GM18498 (cell line): Measurements from ENCODE around the gene ASCC2.
"Not testable (repeated sequence)": the region's sequence is repeated elsewhere in the genome, so short reads cannot be mapped to it uniquely, and the experiment has no call there.

Experiments
- ATAC-seq: cut with Tn5 transposase; IDR thresholded peaks from one replicate; pipeline ENCODE4 v1.9.1; 2021; ENCODE audit warnings: mild to moderate bottlenecking, moderate library complexity; ENCODE audit not compliant: unreplicated experiment

Gene ASCC2, protein sequence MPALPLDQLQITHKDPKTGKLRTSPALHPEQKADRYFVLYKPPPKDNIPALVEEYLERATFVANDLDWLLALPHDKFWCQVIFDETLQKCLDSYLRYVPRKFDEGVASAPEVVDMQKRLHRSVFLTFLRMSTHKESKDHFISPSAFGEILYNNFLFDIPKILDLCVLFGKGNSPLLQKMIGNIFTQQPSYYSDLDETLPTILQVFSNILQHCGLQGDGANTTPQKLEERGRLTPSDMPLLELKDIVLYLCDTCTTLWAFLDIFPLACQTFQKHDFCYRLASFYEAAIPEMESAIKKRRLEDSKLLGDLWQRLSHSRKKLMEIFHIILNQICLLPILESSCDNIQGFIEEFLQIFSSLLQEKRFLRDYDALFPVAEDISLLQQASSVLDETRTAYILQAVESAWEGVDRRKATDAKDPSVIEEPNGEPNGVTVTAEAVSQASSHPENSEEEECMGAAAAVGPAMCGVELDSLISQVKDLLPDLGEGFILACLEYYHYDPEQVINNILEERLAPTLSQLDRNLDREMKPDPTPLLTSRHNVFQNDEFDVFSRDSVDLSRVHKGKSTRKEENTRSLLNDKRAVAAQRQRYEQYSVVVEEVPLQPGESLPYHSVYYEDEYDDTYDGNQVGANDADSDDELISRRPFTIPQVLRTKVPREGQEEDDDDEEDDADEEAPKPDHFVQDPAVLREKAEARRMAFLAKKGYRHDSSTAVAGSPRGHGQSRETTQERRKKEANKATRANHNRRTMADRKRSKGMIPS

DNA sequence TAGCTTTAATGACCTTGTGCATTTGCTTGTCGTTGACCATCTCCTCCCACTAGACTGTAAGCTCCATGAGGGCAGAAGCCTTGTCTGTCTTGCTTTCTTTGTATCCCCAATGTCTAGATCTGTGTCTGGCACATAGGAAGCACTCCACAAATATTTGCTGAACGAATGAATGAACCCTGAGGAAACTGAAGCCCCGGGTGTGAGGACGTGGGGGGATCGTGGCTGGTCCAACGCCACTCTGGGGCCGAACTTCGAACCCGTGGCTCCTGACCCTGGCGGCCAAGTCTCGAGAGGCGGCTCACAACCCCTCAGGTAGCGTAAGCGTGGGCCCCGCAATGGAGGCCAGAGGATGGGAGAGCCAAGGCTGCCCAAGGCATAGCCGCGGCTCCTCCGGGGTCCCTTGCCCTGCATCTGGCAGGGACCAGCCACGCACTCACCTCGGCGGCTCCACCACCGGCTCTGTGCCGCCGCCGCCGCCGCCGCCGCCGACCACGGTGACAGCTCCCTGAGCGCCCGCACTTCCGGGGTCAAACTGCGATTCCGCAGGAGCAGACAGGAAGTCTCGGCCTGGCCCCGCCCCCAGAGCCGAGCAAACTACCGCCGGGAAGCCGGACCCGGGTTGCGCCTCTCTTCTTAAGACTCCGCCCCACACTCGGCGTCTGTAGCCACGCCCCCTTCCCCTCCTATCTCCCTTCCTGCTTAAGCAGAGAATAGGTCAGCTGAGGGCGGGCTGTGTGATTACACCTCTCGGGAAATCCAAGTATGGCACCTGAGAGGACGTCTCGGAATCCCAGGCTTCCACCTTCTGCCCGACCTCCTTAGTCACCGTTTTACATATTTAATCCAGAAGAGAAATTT is at the start of gene ASCC2:
TSS of gene ASCC2 (minus strand) at position 534 of the 858 bp plus-strand sequence. CDS start 5,949 bp downstream, outside the sequence.
- peak; percentile 96 for ATAC-seq

DNA sequence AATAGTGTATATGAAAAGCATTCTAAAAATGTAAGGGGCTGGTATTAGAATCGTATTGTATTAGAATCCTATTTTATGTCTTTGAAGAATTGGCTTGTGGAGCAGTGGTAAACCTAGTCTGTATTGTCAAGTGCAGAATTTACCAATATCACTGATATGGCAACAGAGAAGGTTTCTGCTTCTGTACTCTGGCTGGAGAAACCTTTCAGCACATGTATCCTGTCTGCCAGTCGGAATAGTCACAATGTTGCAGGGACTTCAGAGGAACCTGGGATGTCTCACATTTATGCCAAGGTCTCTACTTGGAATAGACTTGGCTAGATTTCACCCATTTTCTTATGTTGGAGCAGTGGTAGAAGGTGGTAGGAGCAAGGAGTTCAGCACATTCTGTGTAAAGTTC is 49.3 kb upstream of the ASCC2 start:
- ATAC-seq: no peak

DNA sequence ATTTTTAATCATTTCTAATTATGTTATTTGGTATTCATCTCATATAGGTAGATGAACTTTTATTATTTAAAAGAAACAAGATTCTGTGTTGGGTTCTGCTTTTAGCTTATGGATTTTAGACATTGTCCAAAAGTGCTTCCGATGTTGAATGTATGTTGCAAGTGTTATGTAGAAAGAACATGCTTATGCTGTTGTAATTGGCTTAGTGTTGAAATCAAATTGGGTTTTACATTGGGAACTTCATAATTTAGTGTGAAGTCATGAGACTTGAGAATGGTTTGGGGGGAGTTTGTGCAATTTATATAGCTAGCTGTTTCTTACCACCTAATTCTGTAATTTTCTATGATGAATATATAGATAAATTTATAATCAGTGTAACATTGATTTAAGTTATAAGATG is 48.5 kb upstream of the ASCC2 start:
- no peak for ATAC-seq

DNA sequence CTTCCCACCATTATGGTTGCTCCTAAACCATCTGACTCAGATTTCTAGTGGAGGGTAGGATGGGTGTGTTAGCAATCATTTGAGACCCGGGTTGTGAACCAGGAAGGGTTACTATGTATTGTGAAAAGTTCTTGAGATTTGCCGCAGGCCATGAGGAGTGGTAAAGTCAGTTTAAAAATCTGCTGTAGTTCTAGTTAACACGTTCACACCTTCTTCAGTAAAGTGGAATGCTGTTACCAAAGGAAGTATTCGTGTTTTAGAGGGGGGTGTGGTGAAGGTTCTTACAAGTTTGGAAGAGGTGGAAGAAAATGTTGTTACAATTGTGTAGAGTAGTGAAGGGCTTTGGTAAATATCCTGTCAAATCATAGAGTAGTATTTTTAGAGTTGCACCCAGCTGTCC is 47.5 kb upstream of the ASCC2 start:
- ATAC-seq: no peak

DNA sequence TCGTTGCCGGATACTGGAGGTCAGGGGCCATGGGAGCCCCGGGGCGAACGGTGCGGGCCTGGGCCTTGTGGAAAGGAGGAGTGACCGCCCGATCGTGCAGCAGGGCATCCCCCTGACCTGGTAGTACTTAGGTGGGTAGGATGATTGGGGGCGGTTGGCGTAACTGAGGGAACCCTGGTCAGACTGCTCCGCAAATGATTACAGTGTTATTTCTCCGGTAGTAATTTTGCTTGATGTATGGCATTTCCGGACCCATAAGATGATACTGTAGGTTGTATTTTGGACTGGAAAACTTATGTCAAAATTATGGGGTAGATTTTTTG is 45.7 kb upstream of the ASCC2 start:
- ATAC-seq: peak; percentile 27

DNA sequence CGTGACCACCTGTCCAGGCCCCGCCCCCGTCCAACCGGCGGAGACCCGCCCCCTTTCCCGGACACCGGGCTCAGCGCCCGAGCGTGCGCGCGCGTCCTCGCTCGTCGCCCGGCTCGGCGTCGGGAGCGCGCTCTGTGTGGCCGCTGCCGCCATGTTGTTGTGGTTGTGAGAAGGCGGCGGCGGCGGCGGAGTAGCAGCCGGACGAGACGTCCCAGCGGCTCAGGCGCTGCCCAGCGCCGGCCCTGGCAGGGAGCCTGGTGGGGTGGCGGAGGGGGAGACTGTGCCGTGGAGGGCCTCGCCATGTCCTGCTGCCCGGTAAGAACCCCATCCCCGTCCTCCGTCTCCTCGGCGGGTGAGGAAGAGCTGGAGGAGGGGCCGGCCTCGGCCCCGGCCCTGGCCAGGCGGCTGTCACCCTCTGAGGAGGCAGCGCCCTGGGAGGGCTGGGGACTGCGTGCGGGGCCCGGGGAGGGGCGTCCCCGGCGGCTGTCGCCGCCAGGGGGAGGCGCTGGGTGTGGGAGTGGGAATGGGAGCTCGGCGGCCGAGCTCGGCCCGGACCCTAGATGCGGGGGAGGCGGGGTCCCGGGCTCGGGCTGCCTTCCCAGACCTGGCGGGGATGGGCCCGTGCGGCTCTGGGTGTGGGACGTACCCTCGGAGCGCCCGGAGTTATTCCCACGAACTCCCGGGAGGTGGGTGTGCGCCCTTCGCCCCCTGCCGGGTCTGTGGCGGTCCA is 45.1 kb upstream of the ASCC2 start, which contains the start of gene MTMR3:
TSS of gene MTMR3 (plus strand) at position 130 of the 730 bp plus-strand sequence. CDS start 87,886 bp downstream, outside the sequence.
- peak; percentile 82 for ATAC-seq

DNA sequence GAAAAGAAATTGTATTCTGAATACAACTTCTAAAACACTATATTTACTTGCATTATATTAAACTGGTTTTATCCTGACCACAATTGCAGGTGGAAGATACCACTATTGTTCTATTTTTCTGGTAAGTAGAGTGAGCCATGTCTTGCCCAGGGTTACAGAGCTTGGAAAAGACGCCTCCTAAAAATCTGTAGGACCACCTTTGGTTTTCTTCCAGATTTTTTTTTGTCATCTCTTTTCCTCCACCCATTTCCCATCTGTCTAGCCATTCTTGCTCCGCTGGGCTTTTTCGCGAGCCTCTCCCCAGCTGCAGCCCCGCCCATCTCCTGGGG is 44.6 kb upstream of the ASCC2 start:
- ATAC-seq: peak; percentile 73

DNA sequence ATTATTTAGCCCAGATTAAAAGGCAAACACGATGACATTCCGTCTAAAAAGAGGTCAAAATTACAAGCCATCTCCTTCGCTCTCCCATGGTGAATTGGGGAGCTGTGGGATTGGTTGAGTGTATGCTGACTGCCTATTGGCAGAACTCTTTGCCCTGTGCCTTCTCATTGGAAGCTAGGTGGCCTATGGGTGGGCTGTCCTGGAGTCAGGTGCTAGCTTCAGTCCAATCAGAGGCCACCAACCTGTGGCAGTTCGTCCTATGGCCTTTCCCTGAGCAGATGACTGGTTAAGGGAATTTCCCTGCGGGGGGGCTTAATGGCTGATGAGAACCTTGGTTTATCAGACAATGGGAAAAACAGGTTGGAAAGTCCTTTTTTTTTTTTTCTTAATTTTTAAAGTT is 41.7 kb upstream of the ASCC2 start:
- ATAC-seq: no peak

DNA sequence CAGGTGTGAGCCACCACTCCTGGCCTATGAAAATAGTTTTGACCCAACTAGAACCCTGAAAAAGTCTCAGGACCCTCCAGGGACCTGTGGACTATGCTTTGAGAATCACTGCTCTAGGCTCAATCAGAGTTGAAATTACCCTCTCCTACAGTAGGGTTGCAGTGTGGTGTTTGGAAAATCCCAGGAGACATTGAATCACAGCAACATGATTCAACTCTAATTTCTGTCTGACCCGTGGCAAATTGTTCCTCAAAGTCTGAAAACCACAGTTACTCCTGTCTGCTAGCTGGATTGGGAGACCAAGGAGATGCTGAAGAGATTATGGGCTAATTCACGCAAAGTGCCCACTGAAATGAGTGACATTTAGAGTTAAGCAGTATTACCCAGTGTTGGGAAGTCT is 39.5 kb upstream of the ASCC2 start:
- ATAC-seq: no peak

DNA sequence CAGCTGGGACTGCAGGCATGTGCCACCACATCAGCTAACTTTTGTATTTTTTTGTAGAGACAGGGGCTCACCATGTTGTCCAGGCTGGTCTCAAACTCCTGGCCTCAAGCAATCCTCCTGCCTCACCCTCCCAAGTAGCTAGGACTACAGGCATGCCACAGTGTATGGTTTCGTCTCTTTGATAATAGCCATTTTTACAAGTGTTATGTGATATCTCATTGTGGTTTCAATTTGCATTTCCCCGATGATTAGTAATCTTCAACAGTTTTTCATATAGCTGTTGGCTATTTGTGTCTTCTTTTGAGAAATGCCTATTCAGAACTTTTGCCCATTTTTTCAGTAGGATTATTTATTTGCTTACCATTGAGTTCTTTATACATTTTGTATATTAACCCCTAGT is 35.9 kb upstream of the ASCC2 start:
- ATAC-seq: no peak

DNA sequence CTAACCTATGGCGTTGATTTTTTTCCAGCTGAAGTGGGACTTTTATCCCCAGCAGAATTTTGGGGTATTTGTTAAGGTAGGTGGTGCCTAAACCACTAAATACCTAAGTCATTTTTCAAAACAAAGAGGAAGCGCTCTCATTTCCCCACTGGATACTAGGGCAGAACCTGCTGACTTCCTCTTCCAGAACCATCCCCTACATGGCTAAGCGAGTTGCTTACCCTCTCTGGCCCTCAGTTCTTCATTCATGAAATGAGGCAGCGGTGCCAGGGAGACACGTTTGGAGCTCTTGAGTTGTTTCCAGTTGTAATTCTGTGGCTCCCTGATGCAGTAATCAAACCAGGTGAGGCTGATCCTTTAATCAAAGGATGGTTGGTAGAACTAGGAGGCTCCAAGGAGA is 34.9 kb upstream of the ASCC2 start:
- no peak for ATAC-seq

DNA sequence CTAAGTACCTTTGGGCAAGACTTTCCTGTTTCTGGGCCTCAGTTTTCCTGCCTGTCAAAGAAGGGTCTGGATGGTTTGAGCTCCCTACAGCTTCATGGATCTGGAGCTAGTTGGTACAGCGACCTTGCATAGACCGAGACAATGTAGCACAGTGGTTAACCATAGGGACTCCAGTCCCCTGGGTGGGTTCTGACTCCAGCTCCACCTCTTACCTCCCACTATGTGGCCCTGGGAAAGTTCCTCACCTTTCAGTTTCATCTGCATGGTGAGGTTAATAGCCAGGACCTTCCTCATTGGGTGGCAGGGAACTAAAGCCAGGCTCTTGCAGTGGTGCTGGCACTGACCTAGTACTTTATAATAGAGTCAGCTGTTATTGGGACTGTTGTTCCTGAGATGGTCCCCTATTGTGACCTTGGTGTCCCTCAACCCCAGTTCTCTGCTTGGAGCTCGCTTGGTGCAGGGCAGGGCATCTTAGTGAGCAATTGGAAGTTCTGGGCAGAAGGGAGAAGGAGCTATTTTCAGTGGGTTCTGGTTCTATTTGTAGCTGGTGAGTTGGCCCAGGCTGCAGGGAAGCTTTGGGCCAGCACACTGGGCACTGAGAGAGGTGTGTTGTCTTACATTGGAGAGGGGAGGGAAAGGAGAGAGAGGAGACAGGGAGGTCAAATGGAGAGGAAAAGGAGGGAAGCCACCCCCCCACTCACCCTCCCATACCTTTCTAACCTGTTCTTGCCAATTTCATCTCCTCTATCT is 34.2 kb upstream of the ASCC2 start:
- no peak for ATAC-seq

DNA sequence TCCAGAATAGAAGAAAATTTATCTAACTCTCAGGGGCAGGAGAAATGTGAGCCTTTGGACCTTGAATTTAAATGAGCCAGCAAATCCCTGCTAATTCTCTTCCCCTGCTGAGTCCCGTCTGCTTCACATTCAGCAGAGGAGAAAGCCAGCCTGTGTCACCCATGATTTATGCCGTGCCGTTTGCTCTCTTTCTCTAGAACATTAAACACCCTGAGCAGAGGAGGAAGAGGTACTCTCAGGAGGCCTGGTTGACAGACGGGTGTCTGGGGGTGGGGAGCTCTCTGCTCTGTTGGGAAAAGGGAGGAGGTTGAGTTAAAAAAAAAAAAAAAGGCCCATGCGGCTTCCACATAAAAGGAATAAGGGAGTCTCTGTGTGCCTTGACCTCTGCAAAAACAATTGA is 33.6 kb upstream of the ASCC2 start:
- no peak for ATAC-seq

DNA sequence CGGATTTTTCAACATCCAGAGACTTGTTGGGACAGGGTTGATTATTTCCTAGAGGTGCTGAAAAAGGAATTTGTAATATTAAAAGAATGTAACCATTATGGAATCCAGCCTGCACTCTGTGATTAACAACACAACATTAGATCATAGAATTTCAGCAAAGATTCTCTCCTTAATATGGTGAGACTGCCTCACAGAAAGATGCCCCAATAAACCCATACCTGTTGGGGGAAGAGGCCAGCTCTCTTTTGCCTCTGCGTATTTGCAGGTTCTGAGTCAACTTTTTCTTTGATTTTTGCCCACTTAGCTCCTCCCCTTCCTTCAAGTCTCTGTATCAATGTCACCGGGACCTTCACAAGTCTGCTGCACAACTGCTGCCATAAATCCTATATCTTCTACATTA is 32.5 kb upstream of the ASCC2 start:
- no peak for ATAC-seq

DNA sequence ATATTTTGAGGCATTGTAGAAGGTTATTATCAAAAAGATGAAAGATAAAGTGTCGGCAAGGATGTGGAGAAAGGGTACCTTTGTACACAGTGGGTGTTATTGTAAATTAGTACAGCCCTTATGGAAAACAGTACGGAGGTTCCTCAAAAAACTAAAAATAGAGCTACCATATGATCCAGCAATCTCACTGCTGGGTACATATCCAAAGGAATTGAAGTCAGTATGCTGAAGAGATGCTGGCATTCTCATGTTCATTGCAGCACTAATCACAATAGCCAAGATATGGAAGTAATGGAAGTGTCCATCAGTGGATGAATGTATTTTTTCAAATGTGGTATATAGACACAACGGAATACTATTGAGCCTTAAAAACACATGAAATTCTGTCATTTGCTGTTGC is 29.8 kb upstream of the ASCC2 start:
- no peak for ATAC-seq

DNA sequence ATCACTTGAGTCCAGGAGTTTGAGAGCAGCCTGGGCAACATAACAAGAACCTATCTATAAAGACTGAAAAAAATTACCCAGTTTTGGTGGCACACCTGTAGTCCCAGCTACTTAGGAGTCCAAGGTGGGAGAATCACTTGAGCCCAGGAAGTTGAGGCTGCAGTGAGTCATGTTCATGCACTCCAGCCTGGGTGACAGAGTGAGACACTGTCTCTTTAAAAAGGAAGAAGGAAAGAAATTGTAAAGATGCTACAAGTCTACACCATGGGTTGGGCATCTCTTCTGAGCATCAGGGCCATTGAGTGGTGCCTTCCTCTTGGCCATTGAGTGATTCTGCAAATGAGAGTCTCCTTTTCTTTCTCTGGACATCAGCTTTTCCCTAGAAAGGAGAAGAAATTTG is 29.2 kb upstream of the ASCC2 start:
- no peak for ATAC-seq

DNA sequence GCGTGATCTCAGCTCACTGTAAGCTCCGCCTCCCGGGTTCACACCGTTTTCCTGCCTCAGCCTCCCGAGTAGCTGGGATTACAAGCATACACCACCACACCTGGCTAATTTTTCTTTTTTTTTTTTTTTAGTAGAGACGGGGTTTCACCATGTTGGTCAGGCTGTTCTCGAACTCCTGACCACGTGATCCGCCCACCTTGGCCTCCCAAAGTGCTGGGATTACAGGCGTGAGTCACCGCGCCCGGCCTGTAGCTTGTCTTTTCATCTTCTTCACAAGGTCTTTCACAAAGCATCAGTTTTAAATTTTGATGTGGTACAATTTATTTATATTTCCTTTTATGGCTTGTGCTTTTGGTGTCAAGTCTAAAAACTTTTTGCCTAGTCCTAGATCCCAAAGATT is 27.5 kb upstream of the ASCC2 start:
- ATAC-seq: not testable (repeated sequence)

DNA sequence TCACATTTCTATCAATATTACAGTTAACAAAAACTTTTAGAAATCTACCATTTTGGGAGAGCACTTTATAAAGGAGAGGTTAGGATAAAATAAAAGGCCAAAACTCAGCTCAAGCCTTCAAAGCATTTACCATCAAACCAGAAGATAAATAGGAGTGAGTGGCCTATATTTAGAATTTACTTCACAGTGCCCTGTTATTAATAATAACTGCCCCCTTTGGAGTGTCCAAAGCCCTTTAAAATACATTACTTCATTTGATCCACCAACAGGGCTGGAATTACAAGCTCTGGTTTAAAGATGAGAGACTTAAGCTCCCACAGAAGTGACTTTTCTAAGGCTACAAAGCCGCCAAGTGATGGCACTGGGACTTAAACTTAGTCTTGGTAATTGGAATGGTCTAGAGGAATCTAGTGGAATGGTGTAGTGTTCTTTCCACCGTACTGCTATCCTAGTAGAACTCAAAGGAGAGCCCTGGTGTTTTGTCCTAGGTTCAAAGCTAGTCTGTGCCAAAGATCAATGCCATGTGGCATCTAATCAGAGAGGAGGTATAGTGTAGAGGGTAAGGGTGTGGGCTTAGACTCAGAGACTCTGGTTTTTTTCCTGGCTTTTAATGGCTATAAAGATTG is 23.7 kb upstream of the ASCC2 start:
- no peak for ATAC-seq

DNA sequence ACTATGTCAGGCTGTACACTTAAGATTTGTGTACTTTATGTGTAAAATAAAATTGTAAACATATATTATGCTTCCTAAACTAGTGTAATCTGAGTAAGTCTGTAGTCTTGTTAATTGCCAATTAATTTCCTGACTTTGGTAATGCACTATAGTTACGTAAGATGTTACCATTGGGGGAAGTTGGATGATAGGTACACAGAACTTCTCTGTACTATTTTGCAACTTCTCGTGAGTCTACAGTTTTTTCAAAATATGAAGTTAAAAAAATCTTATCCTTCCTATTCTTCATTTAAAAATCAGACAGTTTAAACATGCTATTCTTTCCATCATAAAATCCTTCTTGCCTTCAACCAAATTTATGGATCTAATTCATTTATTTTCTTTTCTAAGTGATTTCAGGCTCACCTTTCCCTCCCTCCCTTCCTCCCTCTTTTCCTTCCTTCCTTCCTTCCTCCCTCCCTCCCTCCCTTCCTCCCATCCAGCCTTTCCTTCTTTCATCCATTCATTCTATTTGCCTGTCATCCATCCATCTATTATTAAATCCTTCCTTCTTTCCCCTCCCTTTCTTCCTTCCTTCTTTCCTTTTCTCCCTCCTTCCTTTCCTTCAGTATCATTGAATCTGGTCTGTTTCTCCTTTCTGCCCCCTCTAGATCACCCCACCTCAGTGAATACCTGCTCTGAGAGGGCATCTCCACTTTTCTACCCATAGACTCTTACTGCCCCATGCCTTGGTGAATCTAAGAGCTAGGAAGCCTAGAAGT is 22.1 kb upstream of the ASCC2 start:
- ATAC-seq: no peak
